Transverse colon (tissue), 4 donors: Measurements from ENCODE around the gene PAK4. TPM values are rescaled to one million over a fixed set of nuclear protein-coding genes. Genes with fewer than 3 reads are reported as not detected.

Source experiments
- DNase-seq: peaks from one replicate; pipeline ENCODE4 v3.0.0-alpha.2; 2019
- H3K27ac ChIP-seq, 4 donors: fragments of 200-600 bp; sonication (generic); 2 replicates each; pipeline ENCODE4 v1.5.1; 2016 to 2018; ENCODE audit warnings: inconsistent platforms in 4 of 4
- H3K27me3 ChIP-seq: fragments of 200-600 bp; sonication (generic); 2 replicates; pipeline ENCODE4 v1.5.1; 2017; ENCODE audit warnings: inconsistent platforms
- H3K36me3 ChIP-seq, 4 donors: fragments of 200-600 bp; sonication (generic); 2 replicates each; pipeline ENCODE4 v1.5.1; 2017 to 2019; ENCODE audit warnings: inconsistent platforms in 4 of 4
- H3K4me1 ChIP-seq, 4 donors: fragments of 200-600 bp; sonication (generic); 2 replicates each; pipeline ENCODE4 v1.5.1; 2017 to 2020; ENCODE audit warnings: inconsistent platforms in 4 of 4
- H3K4me3 ChIP-seq, 4 donors: fragments of 200-600 bp; sonication (generic); 1 replicate in 1 of 4; 2 replicates in 3 of 4; pipeline versions ENCODE4 v1.5.1 to v1.6.1; 2017 to 2019; ENCODE audit warnings: inconsistent platforms in 4 of 4
- H3K9me3 ChIP-seq, 2 donors: fragments of 200-600 bp; sonication (generic); 2 replicates each; pipeline ENCODE4 v1.5.1; 2017 to 2019; ENCODE audit warnings: inconsistent platforms in 2 of 2
- EP300 ChIP-seq: sonication (generic); formaldehyde crosslinking; IDR thresholded peaks from one replicate; pipeline ENCODE4 v1.6.1; 2017; ENCODE audit warnings: antibody characterized with exemption, low read depth
- POLR2A ChIP-seq: fragments of 450-650 bp; IDR thresholded peaks from one replicate; pipeline ENCODE4 v1.6.1; 2016; ENCODE audit warnings: antibody characterized with exemption, mild to moderate bottlenecking, moderate library complexity
- POLR2AphosphoS5 ChIP-seq, 3 donors: sonication (generic); formaldehyde crosslinking; IDR thresholded peaks; one replicate each; pipeline ENCODE4 v1.6.1; 2016; ENCODE audit warnings: antibody characterized with exemption in 3 of 3
- WGBS, 2 donors: methylation state at CpG; one replicate each; pipeline ENCODE4 v1.1.5; 2018; ENCODE audit warnings: low coverage in 1 of 2; 5-methylcytosine and 5-hydroxymethylcytosine counted together
- in situ Hi-C, 4 donors: fragments of 200-750 bp; cut with MboI; loops; one replicate each; pipeline versions ENCODE4 v1.15.0 to v1.15.1; 2017; ENCODE audit warnings: low sequenced_read_pairs in 3 of 4, low pct_ligation_motif_present in 1 of 4, low pct_unique_long_range_greater_than_20kb in 1 of 4
- intact Hi-C: fragments of 100-400 bp; cut with DNase I; formaldehyde crosslinking; loops from one replicate; pipeline ENCODE4 v1.15.1; 2023; ENCODE audit warnings: low total_unique reads
- total RNA-seq, 4 donors: library from RNA; depleted of rRNA; stranded (reverse); fragments of >200 nt; gene quantifications; one replicate each; pipeline ENCODE4 v1.1.0, GENCODE V29; 2016
- TF ChIP-seq, protein P1 (sequence below), 5 experiments: fragments of 200-600 bp in 3 of 5; fragments of 450-650 bp in 2 of 5; sonication (generic) in 3 of 5; IDR thresholded peaks; 1 replicate in 2 of 5; 2 replicates in 3 of 5; pipeline ENCODE4 v1.5.1; 2016 to 2017; ENCODE audit warnings: antibody characterized with exemption in 5 of 5, inconsistent platforms in 3 of 5, mild to moderate bottlenecking in 2 of 5, moderate library complexity in 1 of 5

The PAK4 gene
- total RNA-seq, 4 donors from 2014 or later: 43.8 to 96.1 (median 63.2) TPM

DNA sequence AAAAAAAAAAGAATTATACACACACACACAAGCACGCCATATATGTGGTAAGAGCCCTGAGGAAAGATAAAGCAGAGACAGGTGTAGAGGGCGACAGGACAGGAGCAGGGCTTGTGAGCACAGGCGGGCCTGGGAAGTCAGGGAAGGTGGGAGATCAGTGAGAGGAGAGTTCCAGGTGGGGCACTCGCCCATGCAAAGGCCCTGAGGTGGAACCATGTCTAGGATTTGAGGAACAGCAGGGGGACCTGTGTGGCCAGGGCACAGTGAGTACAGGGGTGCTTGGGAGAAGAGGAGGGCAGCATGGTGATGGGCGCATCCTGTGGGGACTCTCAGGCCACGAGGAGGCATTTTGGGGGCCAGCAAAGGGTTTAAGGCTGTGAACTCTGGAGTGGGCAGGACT is 38.7 kb downstream of the PAK4 start:
- no peak overlapping the region for H3K4me3 ChIP-seq
- WGBS, 2 donors: 90 to 96% methylated on average over 4 to 6 of the region's 6 CpGs
- H3K27me3 ChIP-seq: no peaks in the 10 kb centered on the region
- no peaks in the 10 kb centered on the region for H3K36me3 ChIP-seq
- intact Hi-C loops: no loop called here
- TF ChIP-seq, protein P1, sequence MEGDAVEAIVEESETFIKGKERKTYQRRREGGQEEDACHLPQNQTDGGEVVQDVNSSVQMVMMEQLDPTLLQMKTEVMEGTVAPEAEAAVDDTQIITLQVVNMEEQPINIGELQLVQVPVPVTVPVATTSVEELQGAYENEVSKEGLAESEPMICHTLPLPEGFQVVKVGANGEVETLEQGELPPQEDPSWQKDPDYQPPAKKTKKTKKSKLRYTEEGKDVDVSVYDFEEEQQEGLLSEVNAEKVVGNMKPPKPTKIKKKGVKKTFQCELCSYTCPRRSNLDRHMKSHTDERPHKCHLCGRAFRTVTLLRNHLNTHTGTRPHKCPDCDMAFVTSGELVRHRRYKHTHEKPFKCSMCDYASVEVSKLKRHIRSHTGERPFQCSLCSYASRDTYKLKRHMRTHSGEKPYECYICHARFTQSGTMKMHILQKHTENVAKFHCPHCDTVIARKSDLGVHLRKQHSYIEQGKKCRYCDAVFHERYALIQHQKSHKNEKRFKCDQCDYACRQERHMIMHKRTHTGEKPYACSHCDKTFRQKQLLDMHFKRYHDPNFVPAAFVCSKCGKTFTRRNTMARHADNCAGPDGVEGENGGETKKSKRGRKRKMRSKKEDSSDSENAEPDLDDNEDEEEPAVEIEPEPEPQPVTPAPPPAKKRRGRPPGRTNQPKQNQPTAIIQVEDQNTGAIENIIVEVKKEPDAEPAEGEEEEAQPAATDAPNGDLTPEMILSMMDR (IDR thresholded peaks at IDR 0.05): no peak
- TF ChIP-seq POLR2AphosphoS5 (IDR thresholded peaks at IDR 0.05) (no peak), POLR2A (no peak), EP300 (no peak)
- in situ Hi-C loops: no loop called here
- no peaks in the 10 kb centered on the region for H3K9me3 ChIP-seq
- peaks cover 18 to 38% (median 28%) of the 10 kb centered on the region in 4 donors for H3K4me1 ChIP-seq
- DNase-seq: no peak
- no peak overlapping the region for H3K27ac ChIP-seq

DNA sequence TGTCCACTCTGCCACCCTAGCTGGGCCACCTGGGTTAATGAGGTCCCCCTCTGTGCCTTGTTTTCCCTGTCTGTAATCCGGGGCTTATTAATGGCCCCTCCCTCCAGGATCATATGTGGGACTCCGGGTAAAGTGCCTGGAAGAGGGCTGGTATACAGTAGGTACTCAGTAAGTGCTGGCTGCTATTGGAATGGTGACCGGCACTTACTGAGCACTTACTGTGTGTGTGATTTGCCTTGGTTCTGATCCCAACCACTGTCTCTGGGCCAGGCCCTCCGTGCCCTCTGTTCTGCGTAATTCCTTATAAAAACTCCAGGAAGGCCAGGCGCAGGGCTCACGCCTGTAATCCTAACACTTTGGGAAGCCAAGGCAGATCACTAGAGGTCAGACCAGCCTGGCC is 40.3 kb downstream of the PAK4 start:
- H3K36me3 ChIP-seq: no peaks in the 10 kb centered on the region
- 90% methylated on average over 7 of the region's 7 CpGs; no CpG with 5 or more reads in 1 of the 2 donors for WGBS, 2 donors
- peaks cover 18 to 29% (median 23%) of the 10 kb centered on the region in 4 donors for H3K4me1 ChIP-seq
- intact Hi-C loops: no loop called here
- no peaks in the 10 kb centered on the region for H3K27me3 ChIP-seq
- peak overlapping the region in 1 of 4 donors; percentile 75 for H3K27ac ChIP-seq
- no peak overlapping the region for H3K4me3 ChIP-seq
- TF ChIP-seq POLR2AphosphoS5 (IDR thresholded peaks at IDR 0.05) (no peak), EP300 (no peak), POLR2A (no peak)
- TF ChIP-seq, protein P1 (IDR thresholded peaks at IDR 0.05): no peak
- in situ Hi-C loops: no loop called here
- no peak for DNase-seq
- no peaks in the 10 kb centered on the region for H3K9me3 ChIP-seq

DNA sequence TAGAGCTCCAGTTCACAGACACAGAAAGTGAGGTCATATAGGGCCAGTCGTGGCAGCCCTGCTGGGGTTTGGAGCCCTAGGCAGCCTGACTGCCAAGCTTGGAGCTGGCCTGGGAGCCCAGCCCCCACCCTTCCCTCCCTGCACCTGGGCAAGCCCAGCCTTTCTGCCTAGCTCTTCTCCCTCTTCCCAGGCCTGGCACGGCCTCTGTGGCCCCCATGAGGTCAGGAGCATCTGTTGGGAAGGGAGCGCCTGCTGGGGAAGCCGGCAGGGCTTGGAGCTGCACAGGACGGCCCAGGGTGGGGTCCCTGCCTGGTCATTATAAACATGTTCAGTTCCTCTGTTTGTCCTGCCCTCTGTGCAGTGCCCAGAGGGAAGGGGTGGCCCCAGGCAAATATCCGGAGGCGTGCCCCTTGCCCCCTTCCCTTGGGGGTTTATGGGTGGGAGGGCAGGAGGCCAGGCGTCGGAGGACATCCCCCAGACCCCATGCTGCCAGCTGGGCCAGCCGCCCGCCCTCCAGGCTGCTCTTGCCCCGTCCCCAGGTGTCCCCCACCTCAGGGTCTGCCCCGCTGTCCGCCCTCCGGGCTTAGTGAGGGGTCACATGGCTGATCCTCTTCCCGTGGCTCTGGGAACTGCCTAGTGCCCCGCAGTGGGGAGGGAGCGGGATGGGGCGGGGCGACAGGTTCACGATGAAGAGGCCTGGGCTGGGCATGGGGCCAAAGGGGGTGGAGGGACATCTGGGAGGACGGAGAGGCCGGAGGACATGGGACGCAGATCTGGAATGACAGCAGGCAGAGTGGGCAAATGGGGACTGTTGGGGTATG is 41.2 kb downstream of the PAK4 start:
- no peaks in the 10 kb centered on the region for H3K9me3 ChIP-seq
- peaks cover 18 to 25% (median 22%) of the 10 kb centered on the region in 4 donors for H3K4me1 ChIP-seq
- no peaks in the 10 kb centered on the region for H3K36me3 ChIP-seq
- peak overlapping the region in 1 of 4 donors; percentile 11 for H3K4me3 ChIP-seq
- in situ Hi-C loops: no loop called here
- intact Hi-C loops: no loop called here
- TF ChIP-seq EP300: no peak
- WGBS, 2 donors: 20 to 57% methylated on average over 2 to 21 of the region's 24 CpGs
- peak overlapping the region; percentile 22 to 75 (median 30) for H3K27ac ChIP-seq
- peak; percentile 88 for DNase-seq
- no peaks in the 10 kb centered on the region for H3K27me3 ChIP-seq

DNA sequence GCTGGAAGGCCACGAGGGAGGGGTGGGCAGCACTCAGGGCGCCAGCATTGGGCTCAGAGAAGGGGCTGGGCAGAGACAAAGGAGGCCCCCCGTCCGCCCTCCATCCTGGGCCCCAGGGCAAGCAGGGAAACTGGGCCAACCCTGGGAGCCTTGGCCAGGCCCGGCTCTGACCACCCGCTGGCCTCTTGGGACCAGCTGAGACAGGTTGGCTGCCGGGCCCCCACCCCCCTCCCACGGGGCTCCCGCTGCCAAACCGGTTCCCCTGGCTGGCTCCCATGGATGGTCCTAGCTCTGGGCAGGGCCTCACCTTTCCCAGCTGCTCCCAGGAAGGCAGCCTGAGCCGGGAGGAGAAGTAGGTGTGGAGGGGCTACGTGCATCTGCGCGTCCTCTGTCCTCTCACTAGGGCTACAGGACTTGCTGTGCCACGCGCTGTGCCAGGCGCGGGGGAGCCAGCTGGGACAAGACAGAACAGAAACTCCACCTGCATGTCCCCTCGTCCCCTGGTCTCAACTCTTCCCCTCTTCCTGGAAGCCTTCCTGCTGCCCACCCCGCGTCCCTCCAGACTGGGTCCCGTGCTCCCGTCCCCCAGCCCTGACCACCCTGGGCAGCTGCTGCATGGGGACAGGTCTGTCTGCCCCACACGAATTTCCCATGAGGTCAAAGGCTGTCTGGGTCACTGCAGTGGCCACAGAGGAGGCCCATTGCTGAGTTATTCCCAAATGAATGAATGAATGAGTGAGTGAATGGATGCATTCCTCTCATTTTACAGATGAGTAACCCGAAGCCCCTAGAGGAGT is 42.1 kb downstream of the PAK4 start:
- H3K9me3 ChIP-seq: no peaks in the 10 kb centered on the region
- in situ Hi-C loops (no loop called here), intact Hi-C loops (no loop called here)
- H3K4me3 ChIP-seq: no peak overlapping the region
- peak; percentile 57 for DNase-seq
- peak overlapping the region; percentile 22 to 75 (median 30) for H3K27ac ChIP-seq
- TF ChIP-seq POLR2AphosphoS5 (IDR thresholded peaks at IDR 0.05) (no peak), EP300 (no peak), POLR2A (no peak)
- TF ChIP-seq, protein P1 (IDR thresholded peaks at IDR 0.05): no peak
- H3K36me3 ChIP-seq: no peaks in the 10 kb centered on the region
- WGBS, 2 donors: 46 to 69% methylated on average over 5 to 19 of the region's 25 CpGs
- H3K27me3 ChIP-seq: no peaks in the 10 kb centered on the region
- H3K4me1 ChIP-seq: peaks cover 18 to 25% (median 22%) of the 10 kb centered on the region in 4 donors
